Measurements from ENCODE around the gene RBFOX1.

DNA sequence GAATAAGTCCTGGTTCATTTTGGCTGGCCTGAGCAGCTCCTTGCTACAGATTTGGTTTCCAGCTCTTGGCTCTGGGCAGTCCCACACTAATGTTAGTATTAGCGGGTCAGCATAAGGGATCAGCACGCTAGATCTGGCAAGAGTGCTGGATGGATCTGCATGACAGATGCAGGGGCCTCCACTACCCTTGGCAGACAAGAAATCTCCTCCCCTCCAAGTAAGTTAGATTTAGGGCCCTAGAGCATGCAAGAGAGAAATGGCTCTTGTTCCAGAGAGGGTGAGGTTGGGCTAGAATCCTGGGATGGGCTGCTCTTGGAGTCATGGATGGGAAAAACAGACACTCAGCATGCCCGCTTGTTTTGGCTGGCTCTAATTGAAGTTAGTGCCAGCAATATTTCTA lies 414.3 kb downstream of the RBFOX1 start:
- TF ChIP-seq EZH2 (IDR thresholded peaks at IDR 0.05) (no peak), POLR2AphosphoS5 (IDR thresholded peaks at IDR 0.05; ENCODE audit: borderline replicate concordance, low read depth, low read length) (no peak)
